HCT116 (cell line): ENCODE data around the gene MUC21.

Source experiments
- RAD21 ChIP-seq: IDR thresholded peaks from 2 replicates; pipeline ENCODE4 v1.6.1; 2012; ENCODE audit warnings: low read depth, mild to moderate bottlenecking
- REST ChIP-seq: IDR thresholded peaks from 2 replicates; pipeline ENCODE4 v1.6.1; 2012; ENCODE audit warnings: low read depth
- ZBTB33 ChIP-seq: IDR thresholded peaks from 2 replicates; pipeline ENCODE4 v1.6.1; 2011; ENCODE audit warnings: mild to moderate bottlenecking, low read length, moderate library complexity; ENCODE audit not compliant: insufficient replicate concordance; ENCODE audit errors: extremely low read depth
- TF ChIP-seq, protein P1 (sequence below), 3 experiments: fragments of 200-600 bp in 1 of 3; sonication (generic) in 1 of 3; IDR thresholded peaks in 2 of 3; conservative IDR thresholded peaks in 1 of 3; 2 replicates each; pipeline ENCODE4 v1.5.1; 2012 to 2017; ENCODE audit warnings: low read depth in 2 of 3, low read length in 2 of 3, antibody characterized with exemption in 1 of 3, borderline replicate concordance in 1 of 3, control low read depth in 1 of 3, mild to moderate bottlenecking in 1 of 3, mixed read lengths in 1 of 3, mixed run types in 1 of 3, moderate library complexity in 1 of 3; ENCODE audit not compliant: insufficient read depth in 1 of 3

DNA sequence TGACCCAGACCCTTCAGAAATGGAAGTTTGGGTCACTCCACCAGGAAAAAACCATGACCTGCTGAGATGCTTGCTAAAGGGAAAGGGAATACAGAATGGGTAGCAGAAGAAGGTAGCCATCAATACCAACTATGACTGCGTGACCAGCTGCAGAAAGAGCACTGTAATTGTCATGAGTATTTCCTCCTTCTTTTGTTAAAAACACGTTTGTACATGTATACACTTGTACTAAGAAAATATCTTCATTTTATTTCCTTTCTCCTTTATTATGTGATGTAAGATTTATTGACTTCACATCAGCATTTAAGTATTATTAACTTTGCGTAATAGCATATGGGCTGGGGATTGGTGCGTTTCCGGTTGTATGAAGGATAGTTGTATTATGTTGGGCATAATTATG, 12.6 kb upstream of the MUC21 start:
- TF ChIP-seq, protein P1, sequence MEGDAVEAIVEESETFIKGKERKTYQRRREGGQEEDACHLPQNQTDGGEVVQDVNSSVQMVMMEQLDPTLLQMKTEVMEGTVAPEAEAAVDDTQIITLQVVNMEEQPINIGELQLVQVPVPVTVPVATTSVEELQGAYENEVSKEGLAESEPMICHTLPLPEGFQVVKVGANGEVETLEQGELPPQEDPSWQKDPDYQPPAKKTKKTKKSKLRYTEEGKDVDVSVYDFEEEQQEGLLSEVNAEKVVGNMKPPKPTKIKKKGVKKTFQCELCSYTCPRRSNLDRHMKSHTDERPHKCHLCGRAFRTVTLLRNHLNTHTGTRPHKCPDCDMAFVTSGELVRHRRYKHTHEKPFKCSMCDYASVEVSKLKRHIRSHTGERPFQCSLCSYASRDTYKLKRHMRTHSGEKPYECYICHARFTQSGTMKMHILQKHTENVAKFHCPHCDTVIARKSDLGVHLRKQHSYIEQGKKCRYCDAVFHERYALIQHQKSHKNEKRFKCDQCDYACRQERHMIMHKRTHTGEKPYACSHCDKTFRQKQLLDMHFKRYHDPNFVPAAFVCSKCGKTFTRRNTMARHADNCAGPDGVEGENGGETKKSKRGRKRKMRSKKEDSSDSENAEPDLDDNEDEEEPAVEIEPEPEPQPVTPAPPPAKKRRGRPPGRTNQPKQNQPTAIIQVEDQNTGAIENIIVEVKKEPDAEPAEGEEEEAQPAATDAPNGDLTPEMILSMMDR (IDR thresholded peaks at IDR 0.05 in 2 of 3, conservative IDR thresholded peaks at IDR 0.05 in 1 of 3; ENCODE audit: borderline replicate concordance in 1 of 3, insufficient read depth in 1 of 3, low read depth in 2 of 3, low read length in 2 of 3): no peak
- TF ChIP-seq ZBTB33: no peak
- no peak for TF ChIP-seq RAD21
- no peak for TF ChIP-seq REST
